Endothelial cell of umbilical vein (primary cell): Measurements from ENCODE around the gene RFWD3. TPM values are rescaled to one million over a fixed set of nuclear protein-coding genes. Genes with fewer than 3 reads are reported as not detected.

Source experiments
- BruUV-seq: library from RNA; stranded (reverse); fragments of 400-500 nt; replicated peaks from 2 replicates; lab custom pipeline; 2021; lab: Mats Ljungman, UMichigan
- CTCF ChIA-PET: fragments of 300-600, 350-600 bp; sonication (Branson Sonifier 250); formaldehyde crosslinking; loops from one replicate; lab custom pipeline; 2021; ENCODE audit warnings: antibody characterized with exemption, inconsistent platforms; lab: Charles Lee
- POLR2A ChIA-PET: fragments of 300-600, 350-600 bp; sonication (Branson Sonifier 250); formaldehyde crosslinking; loops from one replicate; lab custom pipeline; 2021; ENCODE audit warnings: antibody characterized with exemption, inconsistent platforms; lab: Charles Lee
- DNase-seq: peaks from one replicate; pipeline ENCODE4 v3.0.0-alpha.2; 2011; ENCODE audit warnings: low read depth, low spot score
- FAIRE-seq: peaks from 2 replicates; lab custom pipeline; 2011; peaks lifted over from hg19 to GRCh38; lab: Jason Lieb, UNC
- H2AFZ ChIP-seq: 2 replicates; pipeline ENCODE4 v1.6.0; 2012; ENCODE audit warnings: low read depth, low read length, control low read depth, inconsistent platforms
- H3K27ac ChIP-seq: 2 replicates; pipeline ENCODE4 v1.5.1; 2011; ENCODE audit warnings: low read depth, mild to moderate bottlenecking, control low read depth, low read length, moderate library complexity; ENCODE audit not compliant: insufficient read depth
- H3K27me3 ChIP-seq, 2 experiments: 2 replicates each; pipeline versions ENCODE4 v1.6.0 to v1.6.1; 2011; ENCODE audit warnings: low read length in 2 of 2, mixed read lengths in 1 of 2; ENCODE audit not compliant: control insufficient read depth in 2 of 2, insufficient read depth in 2 of 2
- H3K36me3 ChIP-seq, 2 experiments: 2 replicates in 1 of 2; 3 replicates in 1 of 2; pipeline ENCODE4 v1.5.1; 2011; ENCODE audit warnings: low read length in 2 of 2, mild to moderate bottlenecking in 1 of 2, moderate library complexity in 1 of 2; ENCODE audit not compliant: control insufficient read depth in 2 of 2, insufficient read depth in 2 of 2; ENCODE audit errors: extremely low read depth in 1 of 2
- H3K4me1 ChIP-seq: 3 replicates; pipeline ENCODE4 v1.5.1; 2011; ENCODE audit warnings: mild to moderate bottlenecking, low read length; ENCODE audit not compliant: control insufficient read depth, insufficient read depth; ENCODE audit errors: extremely low read depth
- H3K4me2 ChIP-seq: 2 replicates; pipeline ENCODE4 v1.6.1; 2011; ENCODE audit warnings: low read length, control low read depth, mixed read lengths; ENCODE audit not compliant: insufficient read depth
- H3K4me3 ChIP-seq, 3 experiments: fragments of 200-600 bp in 1 of 3; sonication (generic), shearing (Covaris generic) in 1 of 3; replicated peaks in 1 of 3; 2 replicates each; pipeline ENCODE4 v1.5.1; 2011 to 2016; ENCODE audit warnings: control low read depth in 3 of 3, low read length in 3 of 3, mild to moderate bottlenecking in 2 of 3, inconsistent platforms in 1 of 3, low read depth in 1 of 3, moderate library complexity in 1 of 3; ENCODE audit not compliant: insufficient read depth in 1 of 3
- H3K79me2 ChIP-seq: 2 replicates; pipeline ENCODE4 v1.6.0; 2012; ENCODE audit warnings: low read length, inconsistent platforms; ENCODE audit not compliant: control insufficient read depth, insufficient read depth
- H3K9ac ChIP-seq: replicated peaks from 2 replicates; pipeline ENCODE3; 2011; ENCODE audit warnings: low read length, control low read depth; ENCODE audit not compliant: insufficient read depth; ENCODE audit errors: extremely low read depth
- H3K9me1 ChIP-seq: replicated peaks from 3 replicates; pipeline ENCODE4 v1.6.0; 2011; ENCODE audit warnings: mild to moderate bottlenecking, low read length; ENCODE audit not compliant: control insufficient read depth, insufficient read depth; ENCODE audit errors: extremely low read depth
- H3K9me3 ChIP-seq: replicated peaks from 2 replicates; pipeline ENCODE4 v1.5.1; 2012; ENCODE audit warnings: low read length, inconsistent platforms; ENCODE audit not compliant: control insufficient read depth, insufficient read depth
- H4K20me1 ChIP-seq: replicated peaks from 2 replicates; pipeline ENCODE3; 2011; ENCODE audit warnings: mild to moderate bottlenecking, low read length; ENCODE audit not compliant: control insufficient read depth, insufficient read depth; ENCODE audit errors: extremely low read depth
- EZH2 ChIP-seq: IDR thresholded peaks from 2 replicates; pipeline ENCODE4 v1.6.1; 2012; ENCODE audit warnings: borderline replicate concordance, low read depth, mild to moderate bottlenecking, moderate library complexity, low read length, inconsistent platforms; ENCODE audit not compliant: severe bottlenecking
- GATA2 ChIP-seq: IDR thresholded peaks from 2 replicates; pipeline ENCODE4 v1.7.0; 2011; ENCODE audit warnings: low read depth, mild to moderate bottlenecking, moderate library complexity, mixed read lengths, low read length; ENCODE audit not compliant: insufficient read length, insufficient read depth
- JUN ChIP-seq: IDR thresholded peaks from 2 replicates; pipeline ENCODE4 v1.6.1; 2011; ENCODE audit warnings: borderline replicate concordance, low read depth; ENCODE audit not compliant: insufficient read length, insufficient read depth
- MYC ChIP-seq: IDR thresholded peaks from one replicate; pipeline ENCODE4 v1.6.1; 2011; ENCODE audit warnings: mild to moderate bottlenecking, low read depth, low read length
- POLR2A ChIP-seq: IDR thresholded peaks from 2 replicates; pipeline ENCODE4 v1.6.1; 2012; ENCODE audit warnings: low read depth, mild to moderate bottlenecking, control low read depth, low read length
- POLR2AphosphoS5 ChIP-seq: IDR thresholded peaks from 2 replicates; pipeline ENCODE4 v1.6.1; 2012; ENCODE audit warnings: low read depth, mild to moderate bottlenecking, control low read depth, low read length, moderate library complexity; ENCODE audit not compliant: insufficient read depth
- dilution Hi-C: fragments of 300-500 bp; cut with MboI; formaldehyde crosslinking; loops from one replicate; pipeline ENCODE4 v1.15.0; 2019; ENCODE audit warnings: low sequenced_read_pairs; ENCODE audit not compliant: extremely low pct_ligation_motif_present
- intact Hi-C: fragments of 100-400 bp; cut with micrococcal nuclease; formaldehyde crosslinking; loops from one replicate; pipeline ENCODE4 v1.10.0; 2022
- polyA plus RNA-seq, 4 experiments: library from polyadenylated mRNA; depleted of rRNA in 3 of 4; stranded (reverse) in 3 of 4; unstranded in 1 of 4; fragments of >200 nt; gene quantifications; 2 replicates each; pipeline versions ENCODE4 v1.2.1 to v1.2.3, GENCODE V29; 2011 to 2012; ENCODE audit warnings: missing spikeins in 1 of 4
- total RNA-seq: library from RNA; stranded (reverse); gene quantifications from 2 replicates; pipeline ENCODE4 v1.2.3, GENCODE V29; 2021
- TF ChIP-seq, protein P1 (sequence below), 2 donors: IDR thresholded peaks; 1 replicate in 1 of 2; 2 replicates in 1 of 2; pipeline ENCODE4 v1.5.1; 2011; ENCODE audit warnings: low read length in 2 of 2, mild to moderate bottlenecking in 2 of 2, moderate library complexity in 2 of 2, control low read depth in 1 of 2, inconsistent platforms in 1 of 2, low read depth in 1 of 2; ENCODE audit not compliant: insufficient read depth in 1 of 2; ENCODE audit errors: extremely low read depth in 1 of 2
- TF ChIP-seq, protein P2 (sequence below): IDR thresholded peaks from 2 replicates; pipeline ENCODE4 v1.6.1; 2011; ENCODE audit not compliant: insufficient read depth, insufficient read length

Gene RFWD3
- total and polyA plus RNA-seq, 2 donors (not counting 3 experiments of a cell fraction or from before 2014, with no cell fraction given), result 27.3 to 51.6 TPM

DNA sequence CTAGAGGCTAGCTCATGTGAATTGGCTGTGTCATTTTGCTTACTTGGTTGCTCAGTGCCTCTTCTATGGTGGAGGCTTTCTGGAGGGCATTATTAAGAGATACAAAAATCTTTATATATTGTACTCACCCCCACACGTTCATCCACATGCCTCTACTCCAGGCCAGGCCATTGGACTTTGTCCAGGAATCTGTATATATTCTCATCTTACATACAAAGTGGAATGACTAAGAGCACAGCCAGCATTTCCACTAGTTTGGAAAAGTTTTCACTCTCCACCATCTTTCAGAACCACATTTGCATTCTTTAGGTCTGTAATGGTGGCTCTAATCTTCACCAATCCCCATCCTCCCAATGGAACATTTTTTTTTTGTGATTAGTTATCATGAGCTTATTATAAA is 55.0 kb downstream of the RFWD3 start:
- dilution Hi-C loops, result no loop called here
- Histone ChIP-seq H2AFZ (no peak overlapping the region), H3K9ac (no peak overlapping the region), H3K27ac (no peak overlapping the region), H3K79me2 (no peaks in the 10 kb centered on the region), H3K4me3 (no peak overlapping the region), H3K4me1 (peaks cover 4% of the 10 kb centered on the region), H3K27me3 (no peaks in the 10 kb centered on the region), H4K20me1 (no peaks in the 10 kb centered on the region), H3K36me3 (no peaks in the 10 kb centered on the region), H3K9me3 (no peaks in the 10 kb centered on the region), H3K4me2 (no peak overlapping the region), H3K9me1 (no peaks in the 10 kb centered on the region)
- POLR2A ChIA-PET, result no interaction called here
- FAIRE-seq, result no peak
- CTCF ChIA-PET, result interaction anchor here (1.0 to 1.1 kb wide), 2 partner anchors 11 to 40 kb away, joined by 3 to 5 read pairs; no protein-coding TSS in a partner anchor
- DNase-seq, result no peak
- TF ChIP-seq POLR2AphosphoS5 (no peak), JUN (no peak), MYC (no peak), GATA2 (no peak), POLR2A (no peak), EZH2 (no peak)
- TF ChIP-seq, protein P1, sequence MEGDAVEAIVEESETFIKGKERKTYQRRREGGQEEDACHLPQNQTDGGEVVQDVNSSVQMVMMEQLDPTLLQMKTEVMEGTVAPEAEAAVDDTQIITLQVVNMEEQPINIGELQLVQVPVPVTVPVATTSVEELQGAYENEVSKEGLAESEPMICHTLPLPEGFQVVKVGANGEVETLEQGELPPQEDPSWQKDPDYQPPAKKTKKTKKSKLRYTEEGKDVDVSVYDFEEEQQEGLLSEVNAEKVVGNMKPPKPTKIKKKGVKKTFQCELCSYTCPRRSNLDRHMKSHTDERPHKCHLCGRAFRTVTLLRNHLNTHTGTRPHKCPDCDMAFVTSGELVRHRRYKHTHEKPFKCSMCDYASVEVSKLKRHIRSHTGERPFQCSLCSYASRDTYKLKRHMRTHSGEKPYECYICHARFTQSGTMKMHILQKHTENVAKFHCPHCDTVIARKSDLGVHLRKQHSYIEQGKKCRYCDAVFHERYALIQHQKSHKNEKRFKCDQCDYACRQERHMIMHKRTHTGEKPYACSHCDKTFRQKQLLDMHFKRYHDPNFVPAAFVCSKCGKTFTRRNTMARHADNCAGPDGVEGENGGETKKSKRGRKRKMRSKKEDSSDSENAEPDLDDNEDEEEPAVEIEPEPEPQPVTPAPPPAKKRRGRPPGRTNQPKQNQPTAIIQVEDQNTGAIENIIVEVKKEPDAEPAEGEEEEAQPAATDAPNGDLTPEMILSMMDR (IDR thresholded peaks at IDR 0.05; ENCODE audit: extremely low read depth in 1 of 2, insufficient read depth in 1 of 2, low read depth in 1 of 2, low read length in 2 of 2), result no peak
- TF ChIP-seq, protein P2, sequence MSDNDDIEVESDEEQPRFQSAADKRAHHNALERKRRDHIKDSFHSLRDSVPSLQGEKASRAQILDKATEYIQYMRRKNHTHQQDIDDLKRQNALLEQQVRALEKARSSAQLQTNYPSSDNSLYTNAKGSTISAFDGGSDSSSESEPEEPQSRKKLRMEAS, result no peak
- intact Hi-C loops, result no loop called here
- no TSS peak for BruUV-seq
